Type B pancreatic cell (in vitro differentiated cells): ENCODE data around the gene RASGRF2. TPM values are rescaled to one million over a fixed set of nuclear protein-coding genes. Genes with fewer than 3 reads are reported as not detected.
A peak's percentile ranks its signal among the peaks of the same experiment; 100 is the strongest.

Experiments used
- DNase-seq: peaks from one replicate; pipeline ENCODE4 v3.0.0; 2021; ENCODE audit warnings: mixed read lengths; ENCODE audit not compliant: unreplicated experiment; ENCODE audit errors: extremely low spot score
- H3K27ac Mint-ChIP-seq: 2 replicates; pipeline ENCODE4 v1.8.0; 2021; ENCODE audit warnings: mild to moderate bottlenecking, mixed read lengths
- H3K27me3 Mint-ChIP-seq: 2 replicates; pipeline ENCODE4 v1.8.0; 2021; ENCODE audit warnings: mixed read lengths
- H3K36me3 Mint-ChIP-seq: 2 replicates; pipeline ENCODE4 v1.8.0; 2021; ENCODE audit warnings: mixed read lengths
- H3K4me1 Mint-ChIP-seq: one replicate; pipeline ENCODE4 v1.8.0; 2021; ENCODE audit warnings: mixed read lengths; ENCODE audit not compliant: unreplicated experiment
- H3K4me3 Mint-ChIP-seq: 2 replicates; pipeline ENCODE4 v1.8.0; 2021; ENCODE audit warnings: mild to moderate bottlenecking, mixed read lengths
- H3K9me3 Mint-ChIP-seq: 2 replicates; pipeline ENCODE4 v1.8.0; 2021; ENCODE audit warnings: mixed read lengths
- total RNA-seq: library from RNA; stranded (reverse); gene quantifications from 2 replicates; pipeline ENCODE4 v1.2.1, GENCODE V29; 2021; ENCODE audit warnings: low replicate concordance
- TF ChIP-seq, protein P1 (sequence below): fragments of 200-600 bp; sonication (generic); conservative IDR thresholded peaks from 2 replicates; pipeline ENCODE4 v1.5.0; 2021; ENCODE audit warnings: antibody characterized with exemption, mild to moderate bottlenecking

Gene RASGRF2
- total RNA-seq, 1 donor from 2014 or later: 2.1 TPM

DNA sequence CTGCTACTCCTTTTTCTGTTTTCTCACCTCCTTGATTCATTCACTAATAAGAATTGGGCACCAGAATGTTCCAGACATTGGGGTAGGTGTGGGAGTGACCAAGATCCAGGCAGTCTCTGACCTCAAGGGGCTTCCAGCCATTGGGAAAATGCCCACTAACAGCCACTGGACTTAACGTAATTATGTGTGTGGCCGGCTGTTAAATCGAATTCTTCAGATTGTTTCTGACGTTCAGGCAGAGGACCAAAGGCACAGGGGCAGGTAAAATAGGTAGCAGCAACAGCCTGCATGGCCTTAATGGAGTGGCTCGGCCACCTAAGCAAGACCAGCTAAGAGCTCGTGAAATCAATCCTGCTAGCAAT lies 224.6 kb downstream of the RASGRF2 start:
- Mint-ChIP-seq H3K9me3 (no peaks in the 10 kb centered on the region), H3K4me1 (peaks cover 34% of the 10 kb centered on the region), H3K27ac (peak overlapping the region; percentile 62), H3K4me3 (no peak overlapping the region), H3K36me3 (no peaks in the 10 kb centered on the region), H3K27me3 (peaks cover 13% of the 10 kb centered on the region)
- TF ChIP-seq, protein P1, sequence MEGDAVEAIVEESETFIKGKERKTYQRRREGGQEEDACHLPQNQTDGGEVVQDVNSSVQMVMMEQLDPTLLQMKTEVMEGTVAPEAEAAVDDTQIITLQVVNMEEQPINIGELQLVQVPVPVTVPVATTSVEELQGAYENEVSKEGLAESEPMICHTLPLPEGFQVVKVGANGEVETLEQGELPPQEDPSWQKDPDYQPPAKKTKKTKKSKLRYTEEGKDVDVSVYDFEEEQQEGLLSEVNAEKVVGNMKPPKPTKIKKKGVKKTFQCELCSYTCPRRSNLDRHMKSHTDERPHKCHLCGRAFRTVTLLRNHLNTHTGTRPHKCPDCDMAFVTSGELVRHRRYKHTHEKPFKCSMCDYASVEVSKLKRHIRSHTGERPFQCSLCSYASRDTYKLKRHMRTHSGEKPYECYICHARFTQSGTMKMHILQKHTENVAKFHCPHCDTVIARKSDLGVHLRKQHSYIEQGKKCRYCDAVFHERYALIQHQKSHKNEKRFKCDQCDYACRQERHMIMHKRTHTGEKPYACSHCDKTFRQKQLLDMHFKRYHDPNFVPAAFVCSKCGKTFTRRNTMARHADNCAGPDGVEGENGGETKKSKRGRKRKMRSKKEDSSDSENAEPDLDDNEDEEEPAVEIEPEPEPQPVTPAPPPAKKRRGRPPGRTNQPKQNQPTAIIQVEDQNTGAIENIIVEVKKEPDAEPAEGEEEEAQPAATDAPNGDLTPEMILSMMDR: no peak
- DNase-seq: no peak

DNA sequence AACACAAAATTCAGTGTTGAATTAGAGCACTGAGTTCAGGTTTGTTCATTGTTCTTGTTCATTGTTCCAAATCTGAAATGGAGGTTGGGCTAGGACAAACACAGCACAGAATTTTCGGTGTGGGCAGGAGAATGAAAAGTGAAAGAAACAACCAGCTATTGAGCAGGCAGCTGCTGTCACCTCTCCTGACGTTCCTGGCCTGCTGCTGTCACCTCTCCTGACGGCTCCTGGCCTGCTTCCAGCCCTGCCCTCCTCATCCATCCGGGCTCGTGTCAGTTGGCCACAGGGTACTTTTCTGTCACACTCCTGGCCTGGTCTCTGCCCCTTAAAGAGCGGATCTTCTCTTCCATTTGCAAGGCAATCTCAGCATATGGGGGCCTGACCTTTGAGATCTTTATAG lies 227.7 kb downstream of the RASGRF2 start:
- H3K4me1 Mint-ChIP-seq: peaks cover 53% of the 10 kb centered on the region
- no peak overlapping the region for H3K4me3 Mint-ChIP-seq
- TF ChIP-seq, protein P1: no peak
- no peaks in the 10 kb centered on the region for H3K9me3 Mint-ChIP-seq
- no peak overlapping the region for H3K27ac Mint-ChIP-seq
- no peak for DNase-seq
- H3K27me3 Mint-ChIP-seq: peaks cover 38% of the 10 kb centered on the region
- H3K36me3 Mint-ChIP-seq: no peaks in the 10 kb centered on the region

DNA sequence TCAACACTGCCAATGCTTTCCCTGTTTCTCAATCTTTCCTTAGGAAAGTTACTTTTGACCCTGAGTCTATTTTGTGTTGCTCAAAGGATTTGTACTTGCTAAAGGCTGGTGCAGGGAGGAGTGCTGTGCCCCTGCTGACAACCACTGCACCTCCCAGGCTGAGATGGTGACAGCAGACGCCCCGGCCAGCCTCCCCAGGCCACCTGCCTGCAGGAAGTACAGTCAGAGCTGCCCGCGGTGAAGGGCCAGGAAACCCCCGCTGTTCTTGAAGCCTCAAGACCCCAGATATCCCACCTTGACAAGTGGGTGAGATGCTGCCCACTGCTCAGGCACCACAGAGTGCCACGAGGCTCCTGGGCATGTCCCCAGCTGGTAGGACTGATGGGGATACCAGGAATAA lies 228.8 kb downstream of the RASGRF2 start:
- Mint-ChIP-seq H3K27me3 (peaks cover 40% of the 10 kb centered on the region), H3K4me3 (no peak overlapping the region), H3K36me3 (no peaks in the 10 kb centered on the region), H3K27ac (no peak overlapping the region), H3K9me3 (no peaks in the 10 kb centered on the region), H3K4me1 (peaks cover 48% of the 10 kb centered on the region)
- TF ChIP-seq, protein P1: no peak
- DNase-seq: no peak

DNA sequence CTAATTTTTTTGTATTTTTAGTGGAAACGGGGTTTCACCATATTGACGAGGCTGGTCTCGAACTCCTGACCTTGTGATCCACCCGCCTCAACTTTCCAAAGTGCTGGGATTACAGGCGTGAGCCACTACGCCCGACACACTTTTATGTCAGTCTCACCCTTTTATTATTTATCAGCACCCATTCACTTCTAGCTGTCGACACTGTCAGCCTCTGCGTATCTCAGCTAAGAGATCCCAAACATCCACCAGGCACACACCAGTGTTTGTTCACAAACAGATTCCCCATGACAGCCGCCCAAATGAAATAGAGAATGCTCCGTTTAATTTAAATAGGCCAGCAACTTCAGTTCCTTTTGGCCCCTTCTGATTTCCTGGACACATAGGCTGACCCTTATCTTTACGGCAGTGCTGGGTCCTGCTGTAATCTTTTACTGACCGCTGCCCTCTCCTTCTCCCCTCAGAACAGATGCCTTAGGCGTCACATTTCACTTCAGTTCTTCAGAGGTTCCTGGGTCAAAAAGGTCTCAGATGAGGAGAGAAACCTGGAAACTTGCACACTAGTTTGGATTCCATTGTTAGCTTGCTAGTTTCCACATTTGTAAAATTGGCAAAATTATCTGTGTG lies 229.8 kb downstream of the RASGRF2 start:
- Mint-ChIP-seq H3K4me1 (peaks cover 44% of the 10 kb centered on the region), H3K9me3 (no peaks in the 10 kb centered on the region), H3K4me3 (no peak overlapping the region), H3K36me3 (no peaks in the 10 kb centered on the region), H3K27me3 (peaks cover 46% of the 10 kb centered on the region), H3K27ac (no peak overlapping the region)
- TF ChIP-seq, protein P1: no peak
- no peak for DNase-seq

DNA sequence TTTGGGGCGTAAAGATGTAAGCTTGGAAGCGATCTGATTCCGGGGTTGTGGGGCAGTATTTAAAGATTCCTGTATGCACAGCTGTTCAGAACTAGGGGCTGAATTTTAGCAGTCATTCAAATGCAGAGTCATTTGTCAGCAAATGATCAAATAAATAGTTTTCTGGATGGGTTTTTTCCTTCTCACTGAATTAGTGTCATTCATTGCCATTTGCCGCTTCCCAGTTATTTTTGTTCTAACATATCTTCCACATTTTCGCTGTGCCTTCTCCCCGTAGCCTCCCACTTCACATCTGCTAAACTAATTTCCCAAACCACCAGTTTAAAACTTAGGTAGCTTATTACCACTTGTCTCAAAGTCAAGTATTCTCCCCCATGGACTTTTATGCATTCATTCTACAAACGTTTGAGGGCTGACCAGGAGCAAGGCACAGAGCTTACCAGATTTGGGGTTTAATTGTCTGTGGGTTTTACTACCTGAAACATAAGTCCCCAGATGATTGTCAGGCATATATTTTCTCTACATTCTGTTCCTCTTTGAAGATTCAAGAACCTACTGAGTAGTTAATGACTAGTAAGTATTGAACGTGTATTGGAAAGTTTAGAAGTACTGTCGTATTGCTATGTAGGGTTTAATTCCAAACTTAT lies 231.7 kb downstream of the RASGRF2 start:
- Mint-ChIP-seq H3K36me3 (no peaks in the 10 kb centered on the region), H3K9me3 (no peaks in the 10 kb centered on the region), H3K27ac (no peak overlapping the region), H3K4me1 (peaks cover 48% of the 10 kb centered on the region), H3K4me3 (no peak overlapping the region), H3K27me3 (peaks cover 42% of the 10 kb centered on the region)
- TF ChIP-seq, protein P1: no peak
- DNase-seq: no peak
